H9 (cell line): ENCODE data around the gene CREB3L2. TPM values are rescaled to one million over a fixed set of nuclear protein-coding genes. Genes with fewer than 3 reads are reported as not detected.

Experiments used
- DNase-seq: peaks from one replicate; pipeline ENCODE4 v3.0.0-alpha.2; 2017
- H2AFZ ChIP-seq: one replicate; pipeline ENCODE4 v1.6.1; 2013; ENCODE audit warnings: mild to moderate bottlenecking, low read length, control low read depth, moderate library complexity
- H2AK5ac ChIP-seq: 2 replicates; pipeline ENCODE4 v1.6.1; 2013; ENCODE audit warnings: low read length, control low read depth, mixed read lengths; ENCODE audit not compliant: insufficient read length
- H2BK120ac ChIP-seq: one replicate; pipeline ENCODE4 v1.6.1; 2013; ENCODE audit warnings: low read depth, mild to moderate bottlenecking, low read length, control low read depth, inconsistent platforms; ENCODE audit not compliant: poor library complexity, severe bottlenecking
- H2BK12ac ChIP-seq: 2 replicates; pipeline ENCODE4 v1.6.1; 2013; ENCODE audit warnings: low read length, control low read depth, mixed read lengths, low read depth; ENCODE audit not compliant: insufficient read length
- H2BK15ac ChIP-seq: 2 replicates; pipeline ENCODE4 v1.6.1; 2013; ENCODE audit warnings: low read depth, low read length, control low read depth
- H2BK20ac ChIP-seq: one replicate; pipeline ENCODE4 v1.6.1; 2013; ENCODE audit warnings: low read depth, mild to moderate bottlenecking, low read length, control low read depth, inconsistent platforms; ENCODE audit not compliant: poor library complexity, severe bottlenecking
- H2BK5ac ChIP-seq: 2 replicates; pipeline ENCODE4 v1.6.1; 2013; ENCODE audit warnings: low read length, control low read depth, mixed read lengths; ENCODE audit not compliant: insufficient read length
- H3K14ac ChIP-seq: 2 replicates; pipeline ENCODE4 v1.6.1; 2013; ENCODE audit warnings: low read length, control low read depth; ENCODE audit not compliant: insufficient read depth
- H3K18ac ChIP-seq: 2 replicates; pipeline ENCODE4 v1.6.1; 2013; ENCODE audit warnings: low read depth, mild to moderate bottlenecking, mixed read lengths, low read length, control low read depth; ENCODE audit not compliant: insufficient read length
- H3K23ac ChIP-seq: 2 replicates; pipeline ENCODE4 v1.6.1; 2013; ENCODE audit warnings: low read length, control low read depth, mixed read lengths, low read depth; ENCODE audit not compliant: insufficient read length
- H3K23me2 ChIP-seq: 2 replicates; pipeline ENCODE4 v1.6.1; 2013; ENCODE audit warnings: low read depth, mild to moderate bottlenecking, mixed read lengths, low read length, control low read depth; ENCODE audit not compliant: insufficient read length, poor library complexity, severe bottlenecking
- H3K27ac ChIP-seq: 2 replicates; pipeline ENCODE4 v1.5.1; 2013; ENCODE audit warnings: low read length, control low read depth, mixed read lengths, low read depth; ENCODE audit not compliant: insufficient read length
- H3K27me3 ChIP-seq: 2 replicates; pipeline ENCODE4 v1.6.1; 2013; ENCODE audit warnings: low read length, control low read depth, inconsistent platforms; ENCODE audit not compliant: insufficient read depth
- H3K4ac ChIP-seq: 2 replicates; pipeline ENCODE4 v1.6.1; 2013; ENCODE audit warnings: low read depth, mild to moderate bottlenecking, control low read depth, inconsistent platforms, low read length, moderate library complexity
- H3K4me1 ChIP-seq: 2 replicates; pipeline ENCODE4 v1.6.1; 2013; ENCODE audit warnings: low read length, control low read depth, inconsistent platforms; ENCODE audit not compliant: insufficient read depth
- H3K4me2 ChIP-seq: 2 replicates; pipeline ENCODE4 v1.6.1; 2013; ENCODE audit warnings: low read length, control low read depth, mixed read lengths; ENCODE audit not compliant: insufficient read length, insufficient read depth
- H3K56ac ChIP-seq: 2 replicates; pipeline ENCODE4 v1.6.1; 2013; ENCODE audit warnings: low read depth, mild to moderate bottlenecking, mixed read lengths, low read length, control low read depth; ENCODE audit not compliant: insufficient read length
- H3K79me1 ChIP-seq: 2 replicates; pipeline ENCODE4 v1.6.1; 2013; ENCODE audit warnings: low read depth, mild to moderate bottlenecking, moderate library complexity, low read length, control low read depth, inconsistent platforms; ENCODE audit not compliant: insufficient read depth, poor library complexity, severe bottlenecking
- H3K79me2 ChIP-seq: 2 replicates; pipeline ENCODE4 v1.6.1; 2013; ENCODE audit warnings: low read length, control low read depth, inconsistent platforms; ENCODE audit not compliant: insufficient read depth
- H3K9ac ChIP-seq: 2 replicates; pipeline ENCODE4 v1.6.1; 2013; ENCODE audit warnings: low read length, control low read depth, mixed read lengths; ENCODE audit not compliant: insufficient read length; ENCODE audit errors: extremely low read depth
- H3K9me3 ChIP-seq: one replicate; pipeline ENCODE4 v1.6.1; 2013; ENCODE audit warnings: low read depth, low read length, inconsistent platforms; ENCODE audit not compliant: control insufficient read depth
- H3T11ph ChIP-seq: one replicate; pipeline ENCODE4 v1.6.1; 2013; ENCODE audit warnings: mild to moderate bottlenecking, low read length, control low read depth, inconsistent platforms
- H4K20me1 ChIP-seq: one replicate; pipeline ENCODE4 v1.6.1; 2013; ENCODE audit not compliant: control insufficient read depth, insufficient read length, insufficient read depth
- H4K5ac ChIP-seq: 2 replicates; pipeline ENCODE4 v1.6.1; 2013; ENCODE audit warnings: low read depth, mild to moderate bottlenecking, mixed read lengths, low read length, control low read depth; ENCODE audit not compliant: insufficient read length
- H4K8ac ChIP-seq: replicated peaks from 2 replicates; pipeline ENCODE4 v1.6.1; 2013; ENCODE audit warnings: low read length, control low read depth, mixed read lengths, low read depth; ENCODE audit not compliant: insufficient read length
- H4K91ac ChIP-seq: 2 replicates; pipeline ENCODE4 v1.6.1; 2013; ENCODE audit warnings: low read depth, mild to moderate bottlenecking, moderate library complexity, mixed read lengths, low read length, control low read depth; ENCODE audit not compliant: insufficient read length
- H3K27ac Mint-ChIP-seq, 3 experiments: 2 replicates in 2 of 3; 3 replicates in 1 of 3; pipeline ENCODE4 v1.8.0; 2020 to 2021; ENCODE audit warnings: mixed read lengths in 3 of 3, mild to moderate bottlenecking in 1 of 3, moderate library complexity in 1 of 3
- H3K27me3 Mint-ChIP-seq: 2 replicates; pipeline ENCODE4 v1.8.0; 2021; ENCODE audit warnings: low read depth, mild to moderate bottlenecking, moderate library complexity, mixed read lengths
- H3K36me3 Mint-ChIP-seq, 3 experiments: 2 replicates in 2 of 3; 3 replicates in 1 of 3; pipeline ENCODE4 v1.8.0; 2020 to 2021; ENCODE audit warnings: low read depth in 3 of 3, mixed read lengths in 3 of 3; ENCODE audit not compliant: insufficient read depth in 1 of 3
- H3K4me1 Mint-ChIP-seq, 2 experiments: 2 replicates each; pipeline ENCODE4 v1.8.0; 2020; ENCODE audit warnings: mixed read lengths in 2 of 2
- H3K4me3 Mint-ChIP-seq, 2 experiments: 2 replicates in 1 of 2; 3 replicates in 1 of 2; pipeline ENCODE4 v1.8.0; 2020 to 2021; ENCODE audit warnings: mild to moderate bottlenecking in 2 of 2, mixed read lengths in 2 of 2, moderate library complexity in 1 of 2
- H3K9me3 Mint-ChIP-seq, 2 experiments: 2 replicates in 1 of 2; 3 replicates in 1 of 2; pipeline ENCODE4 v1.8.0; 2020; ENCODE audit warnings: mild to moderate bottlenecking in 2 of 2, mixed read lengths in 2 of 2, moderate library complexity in 1 of 2
- CTCF ChIP-seq: fragments of 200-600 bp; sonication (generic); conservative IDR thresholded peaks from 3 replicates; pipeline ENCODE4 v1.8.0; 2021; ENCODE audit warnings: antibody characterized with exemption, mild to moderate bottlenecking
- total RNA-seq: library from RNA; stranded (reverse); gene quantifications from 2 replicates; pipeline ENCODE4 v1.2.1, GENCODE V29; 2021

CREB3L2 gene
- total RNA-seq, 1 experiment from 2014 or later, result 60.7 TPM

- H3K9ac ChIP-seq, result no peak overlapping the region
- Mint-ChIP-seq H3K4me3 (no peak overlapping the region), H3K9me3 (peaks cover 5 to 9% of the 10 kb centered on the region in 2 experiments; a peak in 4 of 5 replicates), H3K27ac (peak overlapping the region in 1 of 3 experiments; percentile 17; a peak in 1 of 7 replicates), H3K36me3 (peaks cover 48 to 63% (median 58%) of the 10 kb centered on the region in 3 experiments), H3K4me1 (peaks cover 12 to 17% of the 10 kb centered on the region in 2 experiments), H3K27me3 (no peaks in the 10 kb centered on the region)
- H3K27me3 ChIP-seq, result no peaks in the 10 kb centered on the region
- H2BK12ac ChIP-seq, result no peak overlapping the region
- H2BK15ac ChIP-seq, result no peak overlapping the region
- peaks cover 3% of the 10 kb centered on the region for H3K79me1 ChIP-seq
- no peaks in the 10 kb centered on the region for H3K23me2 ChIP-seq
- no peak for DNase-seq
- no peak overlapping the region for H2AFZ ChIP-seq
- H3K9me3 ChIP-seq, result no peaks in the 10 kb centered on the region
- H4K91ac ChIP-seq, result no peak overlapping the region
- TF ChIP-seq CTCF, result no peak
- no peak overlapping the region for H3K27ac ChIP-seq
- H3K4me1 ChIP-seq, result peaks cover 5% of the 10 kb centered on the region
- no peak overlapping the region for H3K4me2 ChIP-seq
- H3K14ac ChIP-seq, result no peak overlapping the region
- H3K23ac ChIP-seq, result no peak overlapping the region
- H2BK5ac ChIP-seq, result no peak overlapping the region
- no peaks in the 10 kb centered on the region; the same call in 1 of the 2 replicates for H3K79me2 ChIP-seq
- H3T11ph ChIP-seq, result no peak overlapping the region
- no peak overlapping the region for H3K18ac ChIP-seq
- H2BK20ac ChIP-seq, result no peak overlapping the region
- H2AK5ac ChIP-seq, result no peak overlapping the region
- H3K56ac ChIP-seq, result no peak overlapping the region
- H3K4ac ChIP-seq, result no peak overlapping the region
- H4K8ac ChIP-seq, result no peak overlapping the region
- no peak overlapping the region for H2BK120ac ChIP-seq
- no peak overlapping the region for H4K5ac ChIP-seq
- H4K20me1 ChIP-seq, result no peaks in the 10 kb centered on the region
These were observed 76.8 kb downstream of the CREB3L2 start for GRCh38 chr7:137925091-137925490.
